ENCODE results near the gene ANKS6.

DNA sequence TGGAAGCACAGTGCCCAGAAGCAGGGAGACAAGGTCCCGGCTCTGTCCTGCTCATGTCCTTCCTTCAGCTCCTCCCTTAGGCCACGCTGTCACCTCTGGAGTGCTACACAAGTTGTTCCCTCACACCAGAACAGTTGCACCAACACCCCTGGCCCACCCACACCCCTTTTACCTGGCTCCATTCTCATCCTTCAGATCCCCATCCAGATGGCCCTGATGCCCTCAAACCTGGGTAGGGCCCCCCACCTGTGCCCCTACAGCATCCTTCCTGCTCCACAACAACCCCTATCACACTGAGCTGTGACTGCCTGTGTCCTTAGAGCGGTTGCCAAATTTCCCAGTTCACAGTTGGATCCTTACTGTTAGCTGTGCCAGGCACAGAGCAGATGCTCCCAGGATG lies 29.2 kb downstream of the ANKS6 start:
- TF ChIP-seq, protein P1, sequence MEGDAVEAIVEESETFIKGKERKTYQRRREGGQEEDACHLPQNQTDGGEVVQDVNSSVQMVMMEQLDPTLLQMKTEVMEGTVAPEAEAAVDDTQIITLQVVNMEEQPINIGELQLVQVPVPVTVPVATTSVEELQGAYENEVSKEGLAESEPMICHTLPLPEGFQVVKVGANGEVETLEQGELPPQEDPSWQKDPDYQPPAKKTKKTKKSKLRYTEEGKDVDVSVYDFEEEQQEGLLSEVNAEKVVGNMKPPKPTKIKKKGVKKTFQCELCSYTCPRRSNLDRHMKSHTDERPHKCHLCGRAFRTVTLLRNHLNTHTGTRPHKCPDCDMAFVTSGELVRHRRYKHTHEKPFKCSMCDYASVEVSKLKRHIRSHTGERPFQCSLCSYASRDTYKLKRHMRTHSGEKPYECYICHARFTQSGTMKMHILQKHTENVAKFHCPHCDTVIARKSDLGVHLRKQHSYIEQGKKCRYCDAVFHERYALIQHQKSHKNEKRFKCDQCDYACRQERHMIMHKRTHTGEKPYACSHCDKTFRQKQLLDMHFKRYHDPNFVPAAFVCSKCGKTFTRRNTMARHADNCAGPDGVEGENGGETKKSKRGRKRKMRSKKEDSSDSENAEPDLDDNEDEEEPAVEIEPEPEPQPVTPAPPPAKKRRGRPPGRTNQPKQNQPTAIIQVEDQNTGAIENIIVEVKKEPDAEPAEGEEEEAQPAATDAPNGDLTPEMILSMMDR (IDR thresholded peaks at IDR 0.05), result no peak
- TF ChIP-seq POLR2A (IDR thresholded peaks at IDR 0.05), result no peak
